ENCODE data around the gene RGS12.
A peak's percentile ranks its signal among the peaks of the same experiment; 100 is the strongest.

Gene RGS12

GRCh38 chr4:3276986-3277385, 15.8 kb upstream of the RGS12 start:
- peak; percentile 89 for DNase-seq (ENCODE audit: low spot score)

- DNase-seq (ENCODE audit: low spot score) = no peak
Observed at GRCh38 chr4:3280466-3280865, 12.4 kb upstream of the RGS12 start.

- DNase-seq (ENCODE audit: low spot score) = no peak
Observed at GRCh38 chr4:3283483-3283882, 9.3 kb upstream of the RGS12 start.

- DNase-seq (ENCODE audit: low spot score) = no peak
Observed at GRCh38 chr4:3283916-3284315, 8.9 kb upstream of the RGS12 start.

GRCh38 chr4:3284734-3285557, 7.9 kb upstream of the RGS12 start:
- no peak for DNase-seq (ENCODE audit: low spot score)

- peak; percentile 56 for DNase-seq (ENCODE audit: low spot score)
Observed at GRCh38 chr4:3285558-3286334, 7.1 kb upstream of the RGS12 start.

GRCh38 chr4:3286335-3287175, 6.3 kb upstream of the RGS12 start:
- DNase-seq (ENCODE audit: low spot score) = no peak

- DNase-seq (ENCODE audit: low spot score) = no peak
Observed at GRCh38 chr4:3287271-3287971, 5.4 kb upstream of the RGS12 start.

GRCh38 chr4:3287972-3288570, 4.8 kb upstream of the RGS12 start:
- no peak for DNase-seq (ENCODE audit: low spot score)

GRCh38 chr4:3288571-3289094, 4.2 kb upstream of the RGS12 start:
- DNase-seq (ENCODE audit: low spot score) = no peak

GRCh38 chr4:3290476-3290875, 2.3 kb upstream of the RGS12 start:
- no peak for DNase-seq (ENCODE audit: low spot score)

GRCh38 chr4:3290889-3291321, 1.9 kb upstream of the RGS12 start:
- DNase-seq (ENCODE audit: low spot score) = no peak

GRCh38 chr4:3291411-3291968, 1.3 kb upstream of the RGS12 start:
- no peak for DNase-seq (ENCODE audit: low spot score)

- peak; percentile 83 for DNase-seq (ENCODE audit: low spot score)
Observed at GRCh38 chr4:3291969-3292570, 751 bp upstream of the RGS12 start.

GRCh38 chr4:3293401-3294391, 875 bp downstream of the RGS12 start:
- no peak for DNase-seq (ENCODE audit: low spot score)

- DNase-seq (ENCODE audit: low spot score) = no peak
Observed at GRCh38 chr4:3294401-3295241, 1.8 kb downstream of the RGS12 start.

GRCh38 chr4:3295837-3296624, 3.2 kb downstream of the RGS12 start:
- no peak for DNase-seq (ENCODE audit: low spot score)

Data from AG08396 (cell line).